Activated B cell treated with CpG ODN at 0.5 μM for 24 hours (primary cell): Measurements from ENCODE around the gene TRPV5. TPM values are rescaled to one million over a fixed set of nuclear protein-coding genes. Genes with fewer than 3 reads are reported as not detected.

ENCODE experiments used
- ATAC-seq: fragments of 200-7000 bp; cut with Tn5 transposase; one replicate; pipeline ENCODE4 v1.10.0; 2021; ENCODE audit warnings: low read depth, mild to moderate bottlenecking, moderate library complexity
- CTCF ChIA-PET: fragments of 350-600 bp; sonication (Branson Sonifier 250); formaldehyde crosslinking; loops from one replicate; lab custom pipeline; 2021; ENCODE audit warnings: antibody characterized with exemption; lab: Charles Lee
- POLR2A ChIA-PET: fragments of 350-600 bp; sonication (Branson Sonifier 250); formaldehyde crosslinking; loops from one replicate; lab custom pipeline; 2021; ENCODE audit warnings: antibody characterized with exemption; lab: Charles Lee
- DNase-seq: peaks from one replicate; pipeline ENCODE4 v3.0.0; 2022
- H3K27ac Mint-ChIP-seq: one replicate; pipeline ENCODE4 v1.8.0; 2020; ENCODE audit warnings: mixed read lengths
- H3K27me3 Mint-ChIP-seq: one replicate; pipeline ENCODE4 v1.8.0; 2021; ENCODE audit warnings: mixed read lengths
- H3K36me3 Mint-ChIP-seq: one replicate; pipeline ENCODE4 v1.8.0; 2021; ENCODE audit warnings: low read depth, mixed read lengths
- H3K4me1 Mint-ChIP-seq: one replicate; pipeline ENCODE4 v1.8.0; 2021; ENCODE audit warnings: mixed read lengths
- H3K4me3 Mint-ChIP-seq: one replicate; pipeline ENCODE4 v1.8.0; 2020; ENCODE audit warnings: mild to moderate bottlenecking, mixed read lengths
- H3K9me3 Mint-ChIP-seq: one replicate; pipeline ENCODE4 v1.8.0; 2020; ENCODE audit warnings: mixed read lengths
- CTCF ChIP-seq: fragments of 200-600 bp; IDR thresholded peaks from one replicate; pipeline ENCODE4 v1.8.0; 2022; ENCODE audit warnings: antibody characterized with exemption, mild to moderate bottlenecking
- intact Hi-C: fragments of 100-400 bp; cut with micrococcal nuclease; formaldehyde crosslinking; loops from one replicate; pipeline ENCODE4 v1.15.1; 2024
- total RNA-seq: library from RNA; stranded (reverse); gene quantifications from 2 replicates; pipeline ENCODE4 v1.2.3, GENCODE V29; 2022

Gene TRPV5
- total RNA-seq, 1 donor from 2014 or later: 0.11 TPM

DNA sequence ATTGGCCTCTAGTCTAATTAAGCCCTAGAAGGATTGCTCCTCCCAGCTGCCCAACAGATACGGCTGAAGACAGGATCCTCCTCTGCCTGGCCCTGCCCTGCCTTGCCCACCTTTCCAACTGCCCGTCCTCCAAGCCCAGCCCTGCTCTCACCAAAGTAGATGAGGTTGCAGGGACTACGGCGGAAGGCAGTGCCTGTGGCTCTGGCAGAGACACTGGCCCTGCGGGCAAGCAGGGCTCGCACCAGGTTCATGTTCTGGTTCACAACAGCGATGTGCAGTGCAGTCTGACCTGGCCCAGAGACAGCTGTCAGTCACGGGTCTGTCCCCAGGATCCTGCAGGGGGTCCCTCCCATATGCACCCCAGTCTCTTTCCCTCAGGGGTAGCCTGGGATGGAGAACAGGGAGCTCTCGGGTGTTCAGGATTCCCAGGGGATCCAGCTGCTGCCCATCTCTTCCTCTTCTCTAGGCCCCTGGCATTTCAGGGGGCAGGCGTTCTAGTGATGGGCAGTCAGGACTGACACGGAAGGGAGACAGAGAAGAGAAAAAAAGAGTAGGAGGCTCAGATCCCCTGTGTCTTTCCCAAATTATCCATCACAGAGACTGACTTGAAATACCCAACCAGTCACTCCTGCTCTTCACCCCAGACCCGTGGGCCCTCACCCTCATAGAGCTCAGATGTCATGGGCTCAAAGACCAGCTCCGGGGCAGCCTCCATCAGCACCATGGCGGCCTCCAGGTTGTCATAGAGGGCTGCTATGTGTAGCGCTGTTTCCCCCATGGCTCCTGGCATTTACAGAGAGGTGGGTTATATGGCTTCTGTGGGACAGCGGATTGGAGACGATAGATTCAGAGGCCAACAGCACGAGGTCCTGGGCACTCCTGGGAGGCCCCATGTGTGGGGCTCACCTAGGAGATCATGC, 56.3 kb downstream of the TRPV5 start:
- Mint-ChIP-seq H3K9me3 (no peaks in the 10 kb centered on the region), H3K36me3 (no peaks in the 10 kb centered on the region), H3K27ac (no peak overlapping the region), H3K4me1 (no peaks in the 10 kb centered on the region), H3K4me3 (no peak overlapping the region), H3K27me3 (peaks cover 16% of the 10 kb centered on the region)
- ChIA-PET POLR2A (no interaction called here), CTCF (interaction anchor here (1.6 kb wide), 1 partner anchor 338 kb away, joined by 5 read pairs; no protein-coding TSS in a partner anchor)
- ATAC-seq (no peak), DNase-seq (no peak)
- intact Hi-C loops: no loop called here
- no peak for TF ChIP-seq CTCF

GRCh38 chr7:142876236-142876960, 57.1 kb downstream of the TRPV5 start:
- ATAC-seq: no peak
- DNase-seq: no peak
- Mint-ChIP-seq H3K27me3 (peaks cover 10% of the 10 kb centered on the region), H3K4me1 (no peaks in the 10 kb centered on the region), H3K4me3 (no peak overlapping the region), H3K27ac (no peak overlapping the region), H3K9me3 (no peaks in the 10 kb centered on the region), H3K36me3 (peaks cover 4% of the 10 kb centered on the region)
- TF ChIP-seq CTCF: no peak
- intact Hi-C loops: no loop called here
- POLR2A ChIA-PET: no interaction called here
- CTCF ChIA-PET: interaction anchor here (1.6 kb wide), 1 partner anchor 339 kb away, joined by 5 read pairs; no protein-coding TSS in a partner anchor

DNA sequence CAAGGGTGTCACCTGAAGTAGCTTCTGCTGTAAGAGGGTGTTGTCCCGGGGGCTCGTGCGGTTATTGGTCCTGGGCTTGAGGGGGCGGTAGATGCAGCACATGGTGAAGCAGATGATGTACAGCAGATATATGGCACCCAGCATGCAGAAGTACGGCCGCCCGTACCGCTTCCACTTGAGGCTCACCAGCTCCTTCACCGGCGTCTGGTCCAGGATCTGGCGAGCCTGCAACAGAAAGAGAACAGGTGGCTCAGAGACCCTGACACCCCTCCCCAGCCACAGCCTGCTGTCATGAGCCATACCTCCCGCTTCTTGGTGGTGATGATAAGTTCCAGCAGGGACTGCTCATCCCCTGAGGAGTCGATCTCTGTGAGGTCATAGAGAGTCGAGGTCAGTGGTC, 58.1 kb downstream of the TRPV5 start:
- ATAC-seq (no peak), DNase-seq (no peak)
- no peaks in the 10 kb centered on the region for H3K9me3 Mint-ChIP-seq
- ChIA-PET POLR2A (no interaction called here), CTCF (no interaction called here)
- no peaks in the 10 kb centered on the region for H3K4me1 Mint-ChIP-seq
- peaks cover 12% of the 10 kb centered on the region for H3K36me3 Mint-ChIP-seq
- H3K27ac Mint-ChIP-seq: no peak overlapping the region
- intact Hi-C loops: no loop called here
- no peak overlapping the region for H3K4me3 Mint-ChIP-seq
- TF ChIP-seq CTCF: no peak
- H3K27me3 Mint-ChIP-seq: peaks cover 10% of the 10 kb centered on the region

GRCh38 chr7:142874837-142875236, 58.7 kb downstream of the TRPV5 start:
- intact Hi-C loops: no loop called here
- CTCF ChIA-PET: interaction anchor here (1.5 kb wide), 1 partner anchor 242 kb away, joined by 3 read pairs; no protein-coding TSS in a partner anchor
- no peak for TF ChIP-seq CTCF
- Mint-ChIP-seq H3K9me3 (no peaks in the 10 kb centered on the region), H3K36me3 (peaks cover 18% of the 10 kb centered on the region), H3K27me3 (peaks cover 10% of the 10 kb centered on the region), H3K4me3 (no peak overlapping the region), H3K27ac (no peak overlapping the region), H3K4me1 (no peaks in the 10 kb centered on the region)
- no peak for ATAC-seq
- no peak for DNase-seq
- POLR2A ChIA-PET: no interaction called here

DNA sequence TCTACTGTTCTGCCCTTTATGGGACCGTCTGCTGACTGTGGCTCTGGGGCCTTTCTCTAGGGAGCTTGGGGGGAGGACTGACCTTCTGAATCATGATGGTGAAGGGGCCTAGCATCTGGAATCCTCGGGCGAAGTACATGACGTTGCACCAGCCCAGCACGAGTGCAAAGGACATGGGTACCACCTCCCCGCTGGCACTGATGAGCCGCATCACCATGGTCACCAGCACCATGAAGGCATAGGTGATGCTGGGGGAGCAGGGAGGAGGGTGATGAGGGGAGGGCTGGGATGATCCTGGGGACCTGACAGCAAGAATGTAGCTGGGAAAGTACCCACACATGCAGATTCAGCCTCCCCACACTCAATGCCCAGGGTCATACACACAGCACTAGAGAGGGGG, 59.1 kb downstream of the TRPV5 start:
- Mint-ChIP-seq H3K4me3 (no peak overlapping the region), H3K27ac (no peak overlapping the region), H3K36me3 (peaks cover 22% of the 10 kb centered on the region), H3K4me1 (no peaks in the 10 kb centered on the region), H3K27me3 (peaks cover 7% of the 10 kb centered on the region), H3K9me3 (no peaks in the 10 kb centered on the region)
- DNase-seq (no peak), ATAC-seq (no peak)
- no peak for TF ChIP-seq CTCF
- ChIA-PET POLR2A (no interaction called here), CTCF (interaction anchor here (1.5 kb wide), 1 partner anchor 242 kb away, joined by 3 read pairs; no protein-coding TSS in a partner anchor)
- intact Hi-C loops: no loop called here
